WTC11 (cell line): ENCODE results near the gene PIGV. TPM values are rescaled to one million over a fixed set of nuclear protein-coding genes. Genes with fewer than 3 reads are reported as not detected.

Experiments used
- ATAC-seq: fragments of 200-7000 bp; cut with Tn5 transposase; 2 replicates; pipeline ENCODE4 v1.10.0; 2021; ENCODE audit warnings: mild to moderate bottlenecking, moderate library complexity
- CTCF ChIA-PET: fragments of 300-600 bp; sonication (Branson Sonifier 250); formaldehyde crosslinking; loops from one replicate; lab custom pipeline; 2021; ENCODE audit warnings: antibody characterized with exemption; lab: Charles Lee
- POLR2A ChIA-PET: fragments of 350-600 bp; sonication (Branson Sonifier 250); formaldehyde crosslinking; loops from one replicate; lab custom pipeline; 2021; ENCODE audit warnings: antibody characterized with exemption; lab: Charles Lee
- DNase-seq: peaks from one replicate; pipeline ENCODE4 v3.0.0; 2021; ENCODE audit warnings: low spot score
- H3K27ac Mint-ChIP-seq: 2 replicates; pipeline ENCODE4 v1.8.0; 2021; ENCODE audit warnings: mixed read lengths
- H3K27me3 Mint-ChIP-seq: 2 replicates; pipeline ENCODE4 v1.8.0; 2021; ENCODE audit warnings: low read depth, mild to moderate bottlenecking, moderate library complexity, mixed read lengths
- H3K36me3 Mint-ChIP-seq: 2 replicates; pipeline ENCODE4 v1.8.0; 2021; ENCODE audit warnings: mixed read lengths
- H3K4me1 Mint-ChIP-seq: 2 replicates; pipeline ENCODE4 v1.8.0; 2022; ENCODE audit warnings: mixed read lengths
- H3K4me3 Mint-ChIP-seq: 2 replicates; pipeline ENCODE4 v1.8.0; 2021; ENCODE audit warnings: mild to moderate bottlenecking, moderate library complexity, mixed read lengths
- H3K9me3 Mint-ChIP-seq: 2 replicates; pipeline ENCODE4 v1.8.0; 2021; ENCODE audit warnings: mixed read lengths
- AR ChIP-seq: fragments of 250-450 bp; sonication (Bioruptor Pico); IDR thresholded peaks from 2 replicates; pipeline ENCODE4 v1.9.0; 2021; ENCODE audit warnings: mild to moderate bottlenecking
- CBFB ChIP-seq: sonication (generic); formaldehyde crosslinking; IDR thresholded peaks from 2 replicates; pipeline ENCODE4 v1.8.1; 2022; ENCODE audit warnings: mild to moderate bottlenecking, low read depth, missing genetic modification reagents
- CREM ChIP-seq: sonication (generic); formaldehyde crosslinking; IDR thresholded peaks from 2 replicates; pipeline ENCODE4 v1.8.1; 2022; ENCODE audit warnings: mild to moderate bottlenecking, missing genetic modification reagents, moderate library complexity
- EMX1 ChIP-seq: fragments of 250-450 bp; sonication (Bioruptor Pico); IDR thresholded peaks from 2 replicates; pipeline ENCODE4 v1.8.0; 2021; ENCODE audit warnings: mild to moderate bottlenecking
- ETV6 ChIP-seq: sonication (generic); formaldehyde crosslinking; IDR thresholded peaks from 2 replicates; pipeline ENCODE4 v1.8.1; 2022; ENCODE audit warnings: mild to moderate bottlenecking, missing genetic modification reagents
- GABPB1 ChIP-seq: sonication (generic); formaldehyde crosslinking; IDR thresholded peaks from 2 replicates; pipeline ENCODE4 v1.8.1; 2023; ENCODE audit warnings: mild to moderate bottlenecking, missing genetic modification reagents
- JAZF1 ChIP-seq: fragments of 250-450 bp; sonication (Bioruptor Pico); IDR thresholded peaks from 2 replicates; pipeline ENCODE4 v1.9.0; 2021; ENCODE audit warnings: moderate library complexity, mild to moderate bottlenecking, inconsistent platforms
- KAT7 ChIP-seq: sonication (generic); formaldehyde crosslinking; IDR thresholded peaks from 2 replicates; pipeline ENCODE4 v1.8.1; 2023; ENCODE audit warnings: missing genetic modification reagents, mild to moderate bottlenecking, borderline replicate concordance
- MAX ChIP-seq: sonication (generic); formaldehyde crosslinking; IDR thresholded peaks from 2 replicates; pipeline ENCODE4 v1.8.0; 2022; ENCODE audit warnings: mild to moderate bottlenecking, missing genetic modification reagents
- NFATC4 ChIP-seq: fragments of 250-450 bp; sonication (Bioruptor Pico); IDR thresholded peaks from 2 replicates; pipeline ENCODE4 v1.9.0; 2021; ENCODE audit warnings: mild to moderate bottlenecking
- NR2C2 ChIP-seq: sonication (generic); formaldehyde crosslinking; IDR thresholded peaks from 2 replicates; pipeline ENCODE4 v1.8.0; 2022; ENCODE audit warnings: mild to moderate bottlenecking, missing genetic modification reagents
- PRRX2 ChIP-seq: fragments of 250-450 bp; sonication (Bioruptor Pico); IDR thresholded peaks from 2 replicates; pipeline ENCODE4 v1.8.0; 2021; ENCODE audit warnings: mild to moderate bottlenecking
- TEAD1 ChIP-seq: sonication (generic); formaldehyde crosslinking; IDR thresholded peaks from 2 replicates; pipeline ENCODE4 v1.8.0; 2022; ENCODE audit warnings: mild to moderate bottlenecking, missing genetic modification reagents
- ZMAT4 ChIP-seq: fragments of 250-450 bp; sonication (Bioruptor Pico); IDR thresholded peaks from 2 replicates; pipeline ENCODE4 v1.9.0; 2021; ENCODE audit warnings: mild to moderate bottlenecking
- ZNF138 ChIP-seq: sonication (generic); formaldehyde crosslinking; conservative IDR thresholded peaks from 2 replicates; pipeline ENCODE4 v1.8.1; 2022; ENCODE audit warnings: mild to moderate bottlenecking, moderate library complexity, missing genetic modification reagents
- ZNF219 ChIP-seq: sonication (generic); formaldehyde crosslinking; IDR thresholded peaks from 2 replicates; pipeline ENCODE4 v1.8.0; 2023; ENCODE audit warnings: missing genetic modification reagents, mild to moderate bottlenecking, borderline replicate concordance
- ZNF512 ChIP-seq: sonication (generic); formaldehyde crosslinking; IDR thresholded peaks from 2 replicates; pipeline ENCODE4 v1.8.1; 2022; ENCODE audit warnings: missing genetic modification reagents, borderline replicate concordance
- total RNA-seq: library from RNA; stranded (reverse); gene quantifications from 3 replicates; pipeline ENCODE4 v1.2.3, GENCODE V29; 2021

The PIGV gene
- total RNA-seq, 1 experiment from 2014 or later = 15.0 TPM

GRCh38 chr1:26783646-26784022, 4.1 kb upstream of the PIGV start:
- Mint-ChIP-seq H3K9me3 (no peaks in the 10 kb centered on the region), H3K4me1 (peaks cover 49% of the 10 kb centered on the region), H3K27me3 (no peaks in the 10 kb centered on the region; the same call in 1 of the 2 replicates), H3K27ac (peak overlapping the region; percentile 91), H3K4me3 (no peak overlapping the region), H3K36me3 (peaks cover 31% of the 10 kb centered on the region)
- CTCF ChIA-PET = interaction anchor here (1.0 to 1.3 kb wide), 3 partner anchors 25 to 185 kb away, joined by 3 to 4 read pairs (median 3); no protein-coding TSS in a partner anchor
- ATAC-seq (no peak), DNase-seq (no peak)
- TF ChIP-seq KAT7 (CRISPR knock-in tag) = no peak
- no peak for TF ChIP-seq ZNF512 (CRISPR knock-in tag)
- no peak for TF ChIP-seq ZNF138 (CRISPR knock-in tag)
- no peak for TF ChIP-seq ZMAT4 (CRISPR knock-in tag)
- TF ChIP-seq NFATC4 (CRISPR knock-in tag) = no peak
- TF ChIP-seq CBFB (CRISPR knock-in tag) = no peak
- TF ChIP-seq AR (CRISPR knock-in tag) = no peak
- TF ChIP-seq PRRX2 = no peak
- TF ChIP-seq MAX (CRISPR knock-in tag) = no peak
- no peak for TF ChIP-seq NR2C2 (CRISPR knock-in tag)
- TF ChIP-seq CREM (CRISPR knock-in tag) = no peak
- no peak for TF ChIP-seq TEAD1 (CRISPR knock-in tag)
- TF ChIP-seq JAZF1 (CRISPR knock-in tag) = no peak
- TF ChIP-seq ZNF219 (CRISPR knock-in tag) = no peak
- POLR2A ChIA-PET = interaction anchor here (1.2 kb wide), 1 partner anchor 91 kb away, joined by 5 read pairs; no protein-coding TSS in a partner anchor

GRCh38 chr1:26784023-26784871, 3.5 kb upstream of the PIGV start:
- no peaks in the 10 kb centered on the region; the same call in 1 of the 2 replicates for H3K27me3 Mint-ChIP-seq
- peaks cover 25% of the 10 kb centered on the region for H3K36me3 Mint-ChIP-seq
- DNase-seq = peak; percentile 35
- H3K9me3 Mint-ChIP-seq = no peaks in the 10 kb centered on the region
- peak overlapping the region; percentile 91 for H3K27ac Mint-ChIP-seq
- no peak overlapping the region for H3K4me3 Mint-ChIP-seq
- TF ChIP-seq ZMAT4 (CRISPR knock-in tag) (no peak), ETV6 (CRISPR knock-in tag) (0 out of 2 replicates have a peak, but pooled peaks have one; percentile 46), GABPB1 (CRISPR knock-in tag) (0 out of 2 replicates have a peak, but pooled peaks have one; percentile 12), EMX1 (0 out of 2 replicates have a peak, but pooled peaks have one; percentile 43)
- ChIA-PET CTCF (interaction anchor here (1.0 to 1.3 kb wide), 4 partner anchors 25 to 186 kb away, joined by 3 to 4 read pairs (median 4); no protein-coding TSS in a partner anchor), POLR2A (interaction anchor here (1.2 to 1.4 kb wide), 3 partner anchors 42 to 180 kb away, joined by 4 to 5 read pairs (median 4); no protein-coding TSS in a partner anchor)
- ATAC-seq = peak; percentile 17
- peaks cover 55% of the 10 kb centered on the region for H3K4me1 Mint-ChIP-seq
